ENCODE measurements around the gene GOLGA3.

Gene GOLGA3

DNA sequence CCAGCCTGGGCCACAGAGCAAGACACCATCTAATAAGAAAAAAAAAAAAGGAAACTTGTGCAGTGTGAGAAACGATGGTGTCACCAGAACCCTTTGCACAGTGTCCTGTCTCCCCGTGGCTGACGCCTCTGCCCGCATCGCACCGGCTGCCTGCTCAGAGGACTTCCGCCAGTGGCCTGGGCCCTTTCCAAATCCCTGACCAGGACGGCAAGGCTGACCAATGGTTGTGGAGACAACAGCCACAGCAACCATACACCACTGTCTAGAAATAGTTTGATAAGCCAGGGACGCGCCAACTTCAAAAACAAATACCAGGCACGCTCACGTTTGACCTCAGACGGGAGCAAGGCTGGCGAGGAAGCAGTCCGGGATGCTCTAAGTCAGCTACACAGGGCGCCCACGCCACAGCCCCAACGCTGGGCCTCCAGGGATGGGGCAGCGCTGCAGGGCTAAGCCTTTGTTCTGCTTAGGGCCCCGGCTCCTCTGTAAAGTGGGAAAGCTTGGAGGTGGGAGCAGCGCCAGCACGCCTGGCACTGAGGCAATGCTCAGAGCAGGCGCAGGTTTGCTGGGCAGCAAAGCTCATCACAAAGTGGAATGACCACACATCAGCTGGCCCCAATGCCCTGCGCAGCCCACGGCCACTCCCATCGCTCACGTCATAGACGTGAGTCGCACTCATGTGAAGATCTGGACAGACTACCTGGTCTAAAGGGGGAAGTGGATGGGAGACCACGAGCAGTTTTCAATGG is 105.5 kb downstream of the GOLGA3 start:
- DNase-seq (ENCODE audit: low spot score): no peak

DNA sequence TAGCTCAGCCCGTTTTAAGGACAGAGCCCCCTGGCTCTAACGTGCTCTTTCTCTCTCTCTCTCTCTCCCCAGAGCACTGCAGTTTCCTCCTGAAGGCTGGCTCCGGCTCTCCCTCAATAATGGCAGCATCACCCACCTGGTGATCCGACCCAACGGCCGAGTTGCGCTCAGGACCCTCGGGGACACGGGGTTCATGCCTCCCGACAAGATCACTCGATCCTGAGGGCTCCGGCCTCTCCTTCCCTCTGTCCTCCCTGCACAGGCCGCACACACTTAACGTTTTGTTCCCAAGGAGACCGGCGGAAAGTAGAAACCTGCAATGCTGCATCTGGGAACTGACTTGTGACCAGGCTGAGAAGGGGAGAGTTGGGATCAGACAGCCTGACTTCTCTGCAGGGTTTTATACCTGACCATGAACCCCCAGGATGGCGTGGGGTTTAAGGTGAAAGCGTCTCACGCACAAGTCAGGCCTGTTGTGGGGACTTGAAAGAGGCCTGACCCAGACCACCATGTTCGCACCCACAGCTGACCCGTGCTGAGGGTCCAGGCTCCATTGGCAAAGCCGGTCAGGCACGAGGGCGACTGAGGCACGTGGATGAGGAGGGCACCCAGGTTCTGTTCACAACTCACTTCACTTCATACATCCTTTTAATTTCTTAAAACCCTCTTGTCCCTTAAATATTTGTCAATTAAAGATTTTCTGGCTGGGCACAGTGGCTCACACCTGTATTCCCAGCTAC is 107.9 kb downstream of the GOLGA3 start:
- no peak for DNase-seq (ENCODE audit: low spot score)

DNA sequence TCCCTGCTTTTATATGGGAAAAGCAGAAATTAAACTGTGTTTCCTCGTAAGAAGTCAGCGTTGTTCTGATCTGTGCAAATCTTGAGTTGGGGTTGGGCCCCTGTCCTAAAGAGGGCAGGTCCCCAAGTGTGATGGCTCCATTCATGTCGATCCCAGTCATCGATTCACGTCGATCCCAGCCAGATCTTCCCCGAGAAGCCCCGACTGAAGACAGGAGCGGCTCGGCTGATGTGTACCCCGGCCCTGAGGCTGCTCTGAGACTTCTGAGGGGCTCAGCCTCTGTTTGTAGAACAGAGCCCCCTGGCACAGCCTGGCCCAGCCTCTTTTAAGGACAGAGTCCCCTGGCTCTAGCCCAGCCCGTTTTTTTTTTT is 108.7 kb downstream of the GOLGA3 start:
- DNase-seq (ENCODE audit: low spot score): no peak

DNA sequence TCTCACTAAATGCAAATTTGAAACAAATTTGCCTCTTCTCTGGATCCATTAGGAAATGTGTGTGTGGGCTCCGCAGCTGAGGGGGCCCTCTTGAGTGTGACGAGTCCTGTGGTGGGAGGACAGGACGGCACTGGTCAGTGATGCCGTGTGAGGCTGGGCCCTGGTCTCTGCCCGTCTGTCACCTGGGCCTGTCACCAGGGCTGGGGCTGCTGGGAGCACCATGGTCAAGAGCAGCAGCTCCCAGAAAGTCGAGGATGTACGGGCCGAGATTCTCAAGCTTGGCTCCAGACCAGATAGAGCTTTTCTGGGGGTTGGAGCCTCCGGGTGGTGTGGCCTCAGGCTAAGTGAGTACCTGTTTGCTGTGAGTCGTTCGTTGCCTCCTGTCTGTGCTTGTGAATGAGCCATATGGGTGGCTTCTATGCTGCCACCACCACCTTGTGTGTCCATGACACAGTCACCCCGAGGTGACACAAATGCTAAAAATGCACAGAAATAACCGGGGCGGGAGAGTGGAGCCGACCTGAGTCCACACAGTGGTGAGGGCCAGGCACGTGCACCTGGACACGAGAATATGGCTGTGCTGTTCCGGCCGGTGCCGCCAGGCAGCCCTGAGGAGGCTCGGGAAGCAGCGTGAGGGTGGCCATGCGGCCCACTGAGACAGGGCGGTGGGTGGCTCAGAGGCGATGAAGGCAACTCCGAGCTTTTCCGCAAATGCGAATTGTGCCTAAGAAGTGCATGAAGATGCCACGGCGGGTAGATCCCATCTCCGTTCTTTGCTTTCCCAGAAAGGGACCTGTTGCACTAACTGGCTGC is 109.3 kb downstream of the GOLGA3 start:
- DNase-seq (ENCODE audit: low spot score): no peak

Measured in pons (tissue), 1 donor.